Activated T-helper 9 cell treated with anti-CD3 and anti-CD28 coated beads, Interleukin-2, amount 50 U/mL, for 16 hours (primary cell): Measurements from ENCODE around the gene TUBG2.

ENCODE experiments used
- DNase-seq: peaks from one replicate; pipeline ENCODE4 v3.0.0-alpha.2; 2020; ENCODE audit warnings: low read depth

Gene TUBG2

GRCh38 chr17:42677012-42677857, 18.2 kb downstream of the TUBG2 start:
- DNase-seq = peak; percentile 97

GRCh38 chr17:42677921-42678781, 19.1 kb downstream of the TUBG2 start:
- DNase-seq = peak; percentile 62

- no peak for DNase-seq
These were observed 19.9 kb downstream of the TUBG2 start for GRCh38 chr17:42678951-42679491.

GRCh38 chr17:42679492-42680330, 20.6 kb downstream of the TUBG2 start:
- DNase-seq = peak; percentile 65

GRCh38 chr17:42680331-42680808, 21.3 kb downstream of the TUBG2 start:
- no peak for DNase-seq

GRCh38 chr17:42681976-42682721, 23.1 kb downstream of the TUBG2 start, which contains the start of gene CNTNAP1:
Gene CNTNAP1, plus strand, starts transcription at chr17:42682531. Its CDS starts 299 bp downstream, at chr17:42682830.
- DNase-seq = no peak

GRCh38 chr17:42682722-42683403, 23.8 kb downstream of the TUBG2 start:
- DNase-seq = no peak

GRCh38 chr17:42683407-42684034, 24.4 kb downstream of the TUBG2 start:
- DNase-seq = no peak

GRCh38 chr17:42684929-42685556, 26.0 kb downstream of the TUBG2 start:
- no peak for DNase-seq

GRCh38 chr17:42685831-42686230, 26.7 kb downstream of the TUBG2 start:
- no peak for DNase-seq

GRCh38 chr17:42686520-42687128, 27.5 kb downstream of the TUBG2 start:
- DNase-seq = no peak

GRCh38 chr17:42687707-42688320, 28.7 kb downstream of the TUBG2 start:
- no peak for DNase-seq

- no peak for DNase-seq
These were observed 31.5 kb downstream of the TUBG2 start for GRCh38 chr17:42690596-42690995.

GRCh38 chr17:42691021-42691545, 32.0 kb downstream of the TUBG2 start:
- no peak for DNase-seq

- no peak for DNase-seq
These were observed 33.4 kb downstream of the TUBG2 start for GRCh38 chr17:42692489-42692888.

GRCh38 chr17:42694524-42694923, 35.4 kb downstream of the TUBG2 start:
- DNase-seq = no peak

GRCh38 chr17:42695500-42695899, 36.4 kb downstream of the TUBG2 start:
- no peak for DNase-seq
